ENCODE results near the gene MBNL1. TPM values are rescaled to one million over a fixed set of nuclear protein-coding genes. Genes with fewer than 3 reads are reported as not detected.

MBNL1 gene
- total RNA-seq, 2 donors from 2014 or later, result 1.3 to 4.9 TPM

- H3K9me3 Mint-ChIP-seq, result no peaks in the 10 kb centered on the region
- H3K36me3 Mint-ChIP-seq (ENCODE audit: low read depth), result no peaks in the 10 kb centered on the region
- H3K27me3 Mint-ChIP-seq (ENCODE audit: insufficient read depth), result no peaks in the 10 kb centered on the region
- no peak overlapping the region for H3K27ac ChIP-seq (ENCODE audit: low read depth, low read length)
- WGBS, 2 experiments (ENCODE audit: insufficient coverage in 1 of 2, insufficient read length in 1 of 2), result 97% methylated on average over 2 of the region's 2 CpGs; no CpG with 5 or more reads in 1 of the 2 experiments
- H3K4me1 ChIP-seq (ENCODE audit: control insufficient read depth, insufficient read depth, low read length), result no peaks in the 10 kb centered on the region
- no peak for DNase-seq
- H3K27me3 ChIP-seq (ENCODE audit: control insufficient read depth, insufficient read depth, low read length, poor library complexity, severe bottlenecking), result no peaks in the 10 kb centered on the region
- no peaks in the 10 kb centered on the region for H3K36me3 ChIP-seq (ENCODE audit: control insufficient read depth, insufficient read depth, low read length)
- no peak for TF ChIP-seq CTCF (conservative IDR thresholded peaks at IDR 0.05)
- no peaks in the 10 kb centered on the region for H3K9me3 ChIP-seq (ENCODE audit: control insufficient read depth, low read length)
- no peak overlapping the region for H3K27ac Mint-ChIP-seq
- no peak overlapping the region for H3K9ac ChIP-seq (ENCODE audit: extremely low read depth, low read length, poor library complexity, severe bottlenecking)
- no peak overlapping the region for H3K4me3 Mint-ChIP-seq
- no peak overlapping the region for H3K4me3 ChIP-seq (ENCODE audit: low read length)
- peaks cover 4% of the 10 kb centered on the region for H3K4me1 Mint-ChIP-seq
Observed at GRCh38 chr3:152325136-152325535, 56.4 kb downstream of the MBNL1 start.

- Mint-ChIP-seq H3K27ac (no peak overlapping the region), H3K4me1 (no peaks in the 10 kb centered on the region), H3K9me3 (no peaks in the 10 kb centered on the region), H3K36me3 (ENCODE audit: low read depth) (no peaks in the 10 kb centered on the region), H3K27me3 (ENCODE audit: insufficient read depth) (no peaks in the 10 kb centered on the region), H3K4me3 (no peak overlapping the region)
- H3K27me3 ChIP-seq (ENCODE audit: control insufficient read depth, insufficient read depth, low read length, poor library complexity, severe bottlenecking), result no peaks in the 10 kb centered on the region
- H3K4me1 ChIP-seq (ENCODE audit: control insufficient read depth, insufficient read depth, low read length), result no peaks in the 10 kb centered on the region
- no peak overlapping the region for H3K9ac ChIP-seq (ENCODE audit: extremely low read depth, low read length, poor library complexity, severe bottlenecking)
- H3K27ac ChIP-seq (ENCODE audit: low read depth, low read length), result no peak overlapping the region
- TF ChIP-seq CTCF (conservative IDR thresholded peaks at IDR 0.05), result no peak
- no peak for DNase-seq
- no peaks in the 10 kb centered on the region for H3K9me3 ChIP-seq (ENCODE audit: control insufficient read depth, low read length)
- no peak overlapping the region for H3K4me3 ChIP-seq (ENCODE audit: low read length)
- 98 to 100% methylated on average over 2 of the region's 2 CpGs for WGBS, 2 experiments (ENCODE audit: insufficient coverage in 1 of 2, insufficient read length in 1 of 2)
- no peaks in the 10 kb centered on the region for H3K36me3 ChIP-seq (ENCODE audit: control insufficient read depth, insufficient read depth, low read length)
Observed at GRCh38 chr3:152327203-152327602, 58.5 kb downstream of the MBNL1 start.

- Histone ChIP-seq H3K4me3 (ENCODE audit: low read length) (no peak overlapping the region), H3K9ac (ENCODE audit: extremely low read depth, low read length, poor library complexity, severe bottlenecking) (no peak overlapping the region), H3K36me3 (ENCODE audit: control insufficient read depth, insufficient read depth, low read length) (no peaks in the 10 kb centered on the region), H3K9me3 (ENCODE audit: control insufficient read depth, low read length) (no peaks in the 10 kb centered on the region), H3K27ac (ENCODE audit: low read depth, low read length) (no peak overlapping the region), H3K4me1 (ENCODE audit: control insufficient read depth, insufficient read depth, low read length) (no peaks in the 10 kb centered on the region), H3K27me3 (ENCODE audit: control insufficient read depth, insufficient read depth, low read length, poor library complexity, severe bottlenecking) (no peaks in the 10 kb centered on the region)
- no peak for TF ChIP-seq CTCF (conservative IDR thresholded peaks at IDR 0.05)
- Mint-ChIP-seq H3K36me3 (ENCODE audit: low read depth) (no peaks in the 10 kb centered on the region), H3K27me3 (ENCODE audit: insufficient read depth) (no peaks in the 10 kb centered on the region), H3K9me3 (no peaks in the 10 kb centered on the region), H3K27ac (no peak overlapping the region), H3K4me3 (no peak overlapping the region), H3K4me1 (no peaks in the 10 kb centered on the region)
- no peak for DNase-seq
- 92% methylated on average over 3 of the region's 3 CpGs for WGBS, 2 experiments (ENCODE audit: insufficient coverage in 1 of 2, insufficient read length in 1 of 2)
Observed at GRCh38 chr3:152328841-152329240, 60.1 kb downstream of the MBNL1 start.
